Mesenchymal stem cell (in vitro differentiated cells and primary cell): ENCODE results near the gene PAM16. TPM values are rescaled to one million over a fixed set of nuclear protein-coding genes. Genes with fewer than 3 reads are reported as not detected.

ENCODE experiments used
- DNase-seq: peaks from one replicate; pipeline ENCODE4 v3.0.0-alpha.2; 2013
- H2AFZ ChIP-seq: one replicate; pipeline ENCODE4 v1.6.1; 2013; ENCODE audit warnings: low read depth, mild to moderate bottlenecking, control low read depth, inconsistent platforms, low read length, moderate library complexity
- H2AK5ac ChIP-seq: 2 replicates; pipeline ENCODE4 v1.6.1; 2013; ENCODE audit warnings: low read length, moderate library complexity, mild to moderate bottlenecking, inconsistent platforms; ENCODE audit not compliant: severe bottlenecking
- H2BK120ac ChIP-seq: one replicate; pipeline ENCODE4 v1.6.1; 2013; ENCODE audit warnings: low read depth, mild to moderate bottlenecking, inconsistent platforms, low read length, moderate library complexity
- H2BK12ac ChIP-seq, 2 experiments: one replicate each; pipeline ENCODE4 v1.6.1; 2013; ENCODE audit warnings: inconsistent platforms in 2 of 2, low read length in 2 of 2, mild to moderate bottlenecking in 2 of 2, moderate library complexity in 2 of 2, control low read depth in 1 of 2
- H2BK15ac ChIP-seq: one replicate; pipeline ENCODE4 v1.6.1; 2013; ENCODE audit warnings: mild to moderate bottlenecking, low read depth, inconsistent platforms; ENCODE audit not compliant: poor library complexity, severe bottlenecking
- H2BK5ac ChIP-seq: 2 replicates; pipeline ENCODE4 v1.6.1; 2013; ENCODE audit warnings: low read depth, mild to moderate bottlenecking, low read length, control low read depth, inconsistent platforms; ENCODE audit not compliant: poor library complexity, severe bottlenecking
- H3K14ac ChIP-seq, 2 experiments: one replicate each; pipeline ENCODE4 v1.6.1; 2013; ENCODE audit warnings: inconsistent platforms in 2 of 2, low read length in 2 of 2, control low read depth in 1 of 2, mild to moderate bottlenecking in 1 of 2, moderate library complexity in 1 of 2
- H3K18ac ChIP-seq, 2 experiments: one replicate each; pipeline ENCODE4 v1.6.1; 2013; ENCODE audit warnings: inconsistent platforms in 2 of 2, low read length in 2 of 2, control low read depth in 1 of 2, low read depth in 1 of 2, mild to moderate bottlenecking in 1 of 2
- H3K23ac ChIP-seq, 2 experiments: one replicate each; pipeline ENCODE4 v1.6.1; 2013; ENCODE audit warnings: inconsistent platforms in 2 of 2, low read length in 2 of 2, mild to moderate bottlenecking in 2 of 2, moderate library complexity in 2 of 2, control low read depth in 1 of 2
- H3K27ac ChIP-seq: 2 replicates; pipeline ENCODE4 v1.5.1; 2013; ENCODE audit warnings: mild to moderate bottlenecking, moderate library complexity, low read length, control low read depth, inconsistent platforms; ENCODE audit not compliant: poor library complexity, severe bottlenecking
- H3K27me3 ChIP-seq, 2 experiments: 2 replicates each; pipeline versions ENCODE4 v1.6.1 to v1.7.0; 2013; ENCODE audit warnings: low read length in 2 of 2, mild to moderate bottlenecking in 2 of 2, moderate library complexity in 2 of 2, control low read depth in 1 of 2, inconsistent platforms in 1 of 2; ENCODE audit not compliant: control insufficient read depth in 1 of 2, insufficient read depth in 1 of 2
- H3K36me3 ChIP-seq, 2 experiments: 2 replicates each; pipeline versions ENCODE4 v1.6.1 to v1.7.0; 2013; ENCODE audit warnings: low read length in 2 of 2, control low read depth in 1 of 2, inconsistent platforms in 1 of 2, low read depth in 1 of 2, mild to moderate bottlenecking in 1 of 2; ENCODE audit not compliant: insufficient read depth in 2 of 2, control insufficient read depth in 1 of 2
- H3K4ac ChIP-seq, 2 experiments: one replicate each; pipeline ENCODE4 v1.6.1; 2013; ENCODE audit warnings: inconsistent platforms in 2 of 2, low read length in 2 of 2, mild to moderate bottlenecking in 2 of 2, moderate library complexity in 2 of 2, control low read depth in 1 of 2, low read depth in 1 of 2
- H3K4me1 ChIP-seq: 2 replicates; pipeline ENCODE4 v1.6.1; 2013; ENCODE audit warnings: low read depth, low read length, control low read depth; ENCODE audit not compliant: control insufficient read depth, insufficient read depth
- H3K4me2 ChIP-seq: 2 replicates; pipeline ENCODE4 v1.6.1; 2013; ENCODE audit warnings: low read length, mild to moderate bottlenecking, inconsistent platforms; ENCODE audit not compliant: poor library complexity, severe bottlenecking
- H3K4me3 ChIP-seq, 2 experiments: 2 replicates each; pipeline versions ENCODE4 v1.5.1 to v1.7.0; 2013; ENCODE audit warnings: low read length in 2 of 2, mild to moderate bottlenecking in 2 of 2, control low read depth in 1 of 2, low read depth in 1 of 2; ENCODE audit not compliant: insufficient read depth in 1 of 2
- H3K79me1 ChIP-seq: replicated peaks from 2 replicates; pipeline ENCODE4 v1.6.1; 2013; ENCODE audit warnings: mild to moderate bottlenecking, control low read depth, low read length, inconsistent platforms; ENCODE audit not compliant: poor library complexity, severe bottlenecking
- H3K9ac ChIP-seq: 2 replicates; pipeline ENCODE4 v1.7.0; 2013; ENCODE audit warnings: mild to moderate bottlenecking, low read length, moderate library complexity
- H3K9me3 ChIP-seq: 2 replicates; pipeline ENCODE4 v1.7.0; 2013; ENCODE audit warnings: mild to moderate bottlenecking, low read length; ENCODE audit not compliant: control insufficient read depth
- H4K8ac ChIP-seq: one replicate; pipeline ENCODE4 v1.6.1; 2013; ENCODE audit warnings: inconsistent platforms, mild to moderate bottlenecking, low read length, moderate library complexity
- H4K91ac ChIP-seq: one replicate; pipeline ENCODE4 v1.6.1; 2013; ENCODE audit warnings: mild to moderate bottlenecking, low read length, inconsistent platforms
- WGBS: methylation state at CpG from one replicate; pipeline ENCODE4 v1.1.7; 2013; ENCODE audit warnings: mixed read lengths; 5-methylcytosine and 5-hydroxymethylcytosine counted together
- polyA plus RNA-seq, 2 experiments: library from polyadenylated mRNA; stranded (reverse); fragments of 200-250 nt; gene quantifications; one replicate each; pipeline ENCODE4 v1.2.3, GENCODE V29; 2013

The PAM16 gene
- polyA plus RNA-seq (2013, experiment 1 of 2), result 39.3 TPM
- polyA plus RNA-seq (2013, experiment 2 of 2), result 43.3 TPM

GRCh38 chr16:4350787-4351659, at the start of gene PAM16:
PAM16 (minus strand) TSS chr16:4351321; CDS start chr16:4351234, 87 bp downstream.
- H3K4ac ChIP-seq, result peak within 1 kb of the TSS in 1 of 2 experiments; percentile 90
- H2BK5ac ChIP-seq, result no peak within 1 kb of the TSS
- H3K27ac ChIP-seq, result peak within 1 kb of the TSS; percentile 20
- H3K9ac ChIP-seq, result peak within 1 kb of the TSS; percentile 94
- peak within 1 kb of the TSS; percentile 87 to 88 for H3K18ac ChIP-seq
- peak within 1 kb of the TSS in 1 of 2 experiments; percentile 98 for H3K23ac ChIP-seq
- H2BK15ac ChIP-seq, result no peak within 1 kb of the TSS
- peak within 1 kb of the TSS; percentile 81 for H3K4me2 ChIP-seq
- peaks cover 6% of the 10 kb centered on the region for H3K79me1 ChIP-seq
- H3K14ac ChIP-seq, result peak within 1 kb of the TSS in 1 of 2 experiments; percentile 98
- H2BK12ac ChIP-seq, result peak within 1 kb of the TSS in 1 of 2 experiments; percentile 56
- WGBS, result under 1% methylated on average over 75 of the region's 81 CpGs
- H3K36me3 ChIP-seq, result peaks cover 0 to 22% of the 10 kb centered on the region in 2 experiments
- H3K4me1 ChIP-seq, result peaks cover 11% of the 10 kb centered on the region
- DNase-seq, result peak; percentile 93
- H2AFZ ChIP-seq, result peak within 1 kb of the TSS; percentile 89
- H3K4me3 ChIP-seq, result peak within 1 kb of the TSS; percentile 94 to 98
- H4K8ac ChIP-seq, result peak within 1 kb of the TSS; percentile 78
- peak within 1 kb of the TSS; percentile 84 for H4K91ac ChIP-seq
- H2BK120ac ChIP-seq, result peak within 1 kb of the TSS; percentile 90
- no peaks in the 10 kb centered on the region for H3K27me3 ChIP-seq
- no peaks in the 10 kb centered on the region for H3K9me3 ChIP-seq
- H2AK5ac ChIP-seq, result no peak within 1 kb of the TSS

GRCh38 chr16:4399001-4399730, 48.0 kb upstream of the PAM16 start:
- Histone ChIP-seq H3K23ac (no peak overlapping the region), H2BK120ac (no peak overlapping the region), H3K4me1 (peaks cover 5% of the 10 kb centered on the region), H3K27me3 (no peaks in the 10 kb centered on the region), H4K91ac (no peak overlapping the region), H3K14ac (no peak overlapping the region), H2BK15ac (no peak overlapping the region), H3K18ac (no peak overlapping the region), H3K79me1 (peaks cover 6% of the 10 kb centered on the region), H3K4me2 (no peak overlapping the region), H3K4me3 (no peak overlapping the region), H3K9ac (no peak overlapping the region), H4K8ac (no peak overlapping the region), H3K27ac (no peak overlapping the region), H3K36me3 (peaks cover 38 to 43% of the 10 kb centered on the region in 2 experiments), H3K9me3 (no peaks in the 10 kb centered on the region), H2AFZ (no peak overlapping the region), H2AK5ac (no peak overlapping the region), H2BK5ac (no peak overlapping the region), H2BK12ac (no peak overlapping the region), H3K4ac (no peak overlapping the region)
- DNase-seq, result no peak
- WGBS, result 100% methylated on average over 7 of the region's 9 CpGs

GRCh38 chr16:4395055-4395726, 44.1 kb upstream of the PAM16 start:
- no peak for DNase-seq
- Histone ChIP-seq H3K27me3 (no peaks in the 10 kb centered on the region), H3K23ac (peak overlapping the region in 1 of 2 experiments; percentile 48), H3K4me1 (peaks cover 25% of the 10 kb centered on the region), H3K4me2 (no peak overlapping the region), H3K18ac (peak overlapping the region; percentile 23 to 61), H2BK120ac (no peak overlapping the region), H3K4ac (peak overlapping the region in 1 of 2 experiments; percentile 85), H4K8ac (peak overlapping the region; percentile 87), H3K79me1 (peaks cover 2% of the 10 kb centered on the region), H2BK12ac (peak overlapping the region in 1 of 2 experiments; percentile 26), H3K9me3 (no peaks in the 10 kb centered on the region), H3K14ac (peak overlapping the region in 1 of 2 experiments; percentile 0), H2BK5ac (no peak overlapping the region), H4K91ac (peak overlapping the region; percentile 56), H2BK15ac (peak overlapping the region; percentile 86), H3K4me3 (no peak overlapping the region), H3K27ac (no peak overlapping the region), H2AK5ac (no peak overlapping the region), H3K9ac (no peak overlapping the region), H2AFZ (no peak overlapping the region), H3K36me3 (peaks cover 19 to 29% of the 10 kb centered on the region in 2 experiments)
- WGBS, result 52% methylated on average over 9 of the region's 9 CpGs
